ENCODE results near the gene BHLHA15. TPM values are rescaled to one million over a fixed set of nuclear protein-coding genes. Genes with fewer than 3 reads are reported as not detected.

BHLHA15 gene
- total and polyA plus RNA-seq, 2 of the 13 experiments (the other 11 are each of a cell fraction or from before 2014, with no cell fraction given), result 1.9 to 6.1 TPM

GRCh38 chr7:98177553-98177952 is 33.7 kb upstream of the BHLHA15 start:
- 96% methylated on average over 6 of the region's 6 CpGs for whole genome bisulfite sequencing (ENCODE audit: low lambda C conversion rate)
- ChIA-PET POLR2A (no interaction called here), CTCF (ENCODE audit: low intra/inter-chr PET ratio, low total read pairs) (no interaction called here)
- no peak overlapping the region for H3K9ac ChIP-seq (ENCODE audit: insufficient read depth, low read depth, low read length)
- ATAC-seq (no peak), DNase-seq (ENCODE audit: low spot score) (no peak), FAIRE-seq (no peak)
- no peaks in the 10 kb centered on the region for H3K4me1 ChIP-seq (ENCODE audit: insufficient read depth, low read length)
- no peaks in the 10 kb centered on the region for H3K27me3 ChIP-seq (ENCODE audit: control insufficient read depth in 1 of 2, insufficient read depth in 2 of 2, low read length in 2 of 2)
- in situ Hi-C loops (cut with HindIII; ENCODE audit: extremely low pct_ligation_motif_present, low pct_unique_long_range_greater_than_20kb) (no loop called here), intact Hi-C loops (cut with micrococcal nuclease; ENCODE audit: unreplicated experiment) (no loop called here)
- TF ChIP-seq TIGD3 (CRISPR knock-in tag; IDR thresholded peaks at IDR 0.05; ENCODE audit: borderline replicate concordance) (no peak), ZNF510 (CRISPR knock-in tag; IDR thresholded peaks at IDR 0.05; ENCODE audit: low read depth) (no peak), ZNF577 (CRISPR knock-in tag; IDR thresholded peaks at IDR 0.05; ENCODE audit: borderline replicate concordance, low read depth) (no peak), ZNF282 (IDR thresholded peaks at IDR 0.05; ENCODE audit: partially characterized antibody) (no peak), FOXK1 (CRISPR knock-in tag; IDR thresholded peaks at IDR 0.05; ENCODE audit: borderline replicate concordance, low read depth) (no peak), BRCA1 (CRISPR knock-in tag; IDR thresholded peaks at IDR 0.05) (no peak), ZNF782 (CRISPR knock-in tag; IDR thresholded peaks at IDR 0.05; ENCODE audit: borderline replicate concordance) (no peak), PLRG1 (conservative IDR thresholded peaks at IDR 0.05) (no peak), GMEB2 (CRISPR knock-in tag; IDR thresholded peaks at IDR 0.05; ENCODE audit: low read depth) (no peak), ZSCAN22 (CRISPR knock-in tag; IDR thresholded peaks at IDR 0.05) (no peak)
- TF ChIP-seq, protein P1, sequence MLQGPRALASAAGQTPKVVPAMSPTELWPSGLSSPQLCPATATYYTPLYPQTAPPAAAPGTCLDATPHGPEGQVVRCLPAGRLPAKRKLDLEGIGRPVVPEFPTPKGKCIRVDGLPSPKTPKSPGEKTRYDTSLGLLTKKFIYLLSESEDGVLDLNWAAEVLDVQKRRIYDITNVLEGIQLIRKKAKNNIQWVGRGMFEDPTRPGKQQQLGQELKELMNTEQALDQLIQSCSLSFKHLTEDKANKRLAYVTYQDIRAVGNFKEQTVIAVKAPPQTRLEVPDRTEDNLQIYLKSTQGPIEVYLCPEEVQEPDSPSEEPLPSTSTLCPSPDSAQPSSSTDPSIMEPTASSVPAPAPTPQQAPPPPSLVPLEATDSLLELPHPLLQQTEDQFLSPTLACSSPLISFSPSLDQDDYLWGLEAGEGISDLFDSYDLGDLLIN (CRISPR knock-in tag; IDR thresholded peaks at IDR 0.05; ENCODE audit: borderline replicate concordance), result no peak
- TF ChIP-seq, protein P2, sequence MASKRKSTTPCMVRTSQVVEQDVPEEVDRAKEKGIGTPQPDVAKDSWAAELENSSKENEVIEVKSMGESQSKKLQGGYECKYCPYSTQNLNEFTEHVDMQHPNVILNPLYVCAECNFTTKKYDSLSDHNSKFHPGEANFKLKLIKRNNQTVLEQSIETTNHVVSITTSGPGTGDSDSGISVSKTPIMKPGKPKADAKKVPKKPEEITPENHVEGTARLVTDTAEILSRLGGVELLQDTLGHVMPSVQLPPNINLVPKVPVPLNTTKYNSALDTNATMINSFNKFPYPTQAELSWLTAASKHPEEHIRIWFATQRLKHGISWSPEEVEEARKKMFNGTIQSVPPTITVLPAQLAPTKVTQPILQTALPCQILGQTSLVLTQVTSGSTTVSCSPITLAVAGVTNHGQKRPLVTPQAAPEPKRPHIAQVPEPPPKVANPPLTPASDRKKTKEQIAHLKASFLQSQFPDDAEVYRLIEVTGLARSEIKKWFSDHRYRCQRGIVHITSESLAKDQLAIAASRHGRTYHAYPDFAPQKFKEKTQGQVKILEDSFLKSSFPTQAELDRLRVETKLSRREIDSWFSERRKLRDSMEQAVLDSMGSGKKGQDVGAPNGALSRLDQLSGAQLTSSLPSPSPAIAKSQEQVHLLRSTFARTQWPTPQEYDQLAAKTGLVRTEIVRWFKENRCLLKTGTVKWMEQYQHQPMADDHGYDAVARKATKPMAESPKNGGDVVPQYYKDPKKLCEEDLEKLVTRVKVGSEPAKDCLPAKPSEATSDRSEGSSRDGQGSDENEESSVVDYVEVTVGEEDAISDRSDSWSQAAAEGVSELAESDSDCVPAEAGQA (IDR thresholded peaks at IDR 0.05; ENCODE audit: low read depth), result no peak
- TF ChIP-seq, protein P2 (CRISPR knock-in tag; IDR thresholded peaks at IDR 0.05; ENCODE audit: borderline replicate concordance), result no peak
- no peak overlapping the region for H3K4me3 ChIP-seq (replicated peaks in 1 of 3; ENCODE audit: insufficient read depth in 1 of 3, low read depth in 2 of 3, low read length in 3 of 3)
- no peak overlapping the region for H2AFZ ChIP-seq (ENCODE audit: low read length)
- BruUV-seq (replicated peaks), result no TSS peak
- no peaks in the 10 kb centered on the region for H3K79me2 ChIP-seq (ENCODE audit: insufficient read depth, low read length)
- peaks cover 17 to 59% of the 10 kb centered on the region in 2 experiments for H3K36me3 ChIP-seq (replicated peaks in 1 of 2; ENCODE audit: control insufficient read depth in 1 of 2, insufficient read depth in 2 of 2, low read length in 2 of 2)
- H4K20me1 ChIP-seq (ENCODE audit: insufficient read depth, low read length), result no peaks in the 10 kb centered on the region
- H3K4me2 ChIP-seq (ENCODE audit: low read depth, low read length), result no peak overlapping the region
- no peaks in the 10 kb centered on the region for H3K9me3 ChIP-seq (ENCODE audit: low read length)
- H3K27ac ChIP-seq (ENCODE audit: extremely low read length, insufficient read depth, low read length), result no peak overlapping the region

Measured in HepG2 (cell line).